Central memory CD4-positive, alpha-beta T cell (primary cell): ENCODE data around the gene IRS1.

Experiments used
- DNase-seq: peaks from one replicate; pipeline ENCODE4 v3.0.0; 2022

Gene IRS1

DNA sequence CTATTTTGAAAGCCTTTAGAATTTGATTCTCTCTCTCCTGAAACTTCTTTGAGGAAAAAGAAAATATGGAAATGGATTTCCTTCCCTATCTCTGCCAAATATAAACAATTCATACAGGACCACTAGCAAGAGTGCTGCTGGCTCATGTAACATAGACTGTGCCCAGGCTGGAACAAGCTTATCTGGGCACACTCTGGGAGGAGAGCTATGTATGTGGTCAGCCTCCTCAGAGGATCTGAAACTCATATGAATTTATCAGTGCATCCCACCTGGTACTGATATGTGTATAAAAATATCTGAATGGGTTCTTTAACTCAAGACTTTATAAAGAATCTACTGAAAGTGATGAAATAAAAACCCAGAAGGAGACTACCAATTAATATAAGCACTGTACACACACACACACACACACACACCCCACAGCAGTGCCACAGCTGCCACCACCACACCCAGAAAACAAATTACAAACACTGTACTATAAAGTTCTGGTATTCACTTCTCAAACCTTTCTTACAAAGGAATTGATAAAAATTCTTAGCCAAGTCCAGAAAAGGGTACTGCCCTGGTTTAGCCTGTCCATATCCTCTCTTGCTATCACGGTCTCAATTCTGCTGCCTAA, 115.6 kb downstream of the IRS1 start:
- DNase-seq = no peak

DNA sequence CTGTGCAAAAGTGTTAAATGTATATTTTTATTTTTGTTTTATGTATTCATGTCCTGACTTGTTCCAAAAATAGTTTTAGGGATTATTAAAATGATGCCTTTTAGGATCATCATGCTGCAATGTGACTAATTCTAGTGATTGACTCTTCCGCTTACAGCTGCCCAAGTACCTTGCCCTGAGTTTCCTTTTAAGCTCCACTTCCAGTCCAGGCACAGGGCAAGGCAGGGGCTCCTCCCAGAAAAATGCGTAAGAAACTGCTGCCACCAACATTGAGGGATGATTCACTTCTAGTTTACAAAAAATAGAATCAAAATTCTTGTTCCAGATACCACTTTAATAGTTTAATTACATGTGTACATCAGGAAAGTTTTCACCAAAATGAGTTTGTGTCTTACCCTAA, 116.4 kb downstream of the IRS1 start:
- no peak for DNase-seq
